AG09309 (cell line): ENCODE measurements around the gene ERO1B.
"Not testable (repeated sequence)": the region's sequence is repeated elsewhere in the genome, so short reads cannot be mapped to it uniquely, and the experiment has no call there.

ENCODE experiments used
- DNase-seq: peaks from one replicate; pipeline ENCODE4 v3.0.0-alpha.2; 2010; ENCODE audit warnings: low read depth
- H3K4me3 ChIP-seq: 2 replicates; pipeline ENCODE4 v1.5.1; 2011; ENCODE audit warnings: mild to moderate bottlenecking, low read depth, low read length, moderate library complexity; ENCODE audit not compliant: control insufficient read depth
- TF ChIP-seq, protein P1 (sequence below): IDR thresholded peaks from 2 replicates; pipeline ENCODE4 v1.5.1; 2011; ENCODE audit warnings: mild to moderate bottlenecking, low read depth, low read length, inconsistent platforms; ENCODE audit not compliant: insufficient read depth, control insufficient read depth; ENCODE audit errors: missing control alignments

Gene ERO1B

DNA sequence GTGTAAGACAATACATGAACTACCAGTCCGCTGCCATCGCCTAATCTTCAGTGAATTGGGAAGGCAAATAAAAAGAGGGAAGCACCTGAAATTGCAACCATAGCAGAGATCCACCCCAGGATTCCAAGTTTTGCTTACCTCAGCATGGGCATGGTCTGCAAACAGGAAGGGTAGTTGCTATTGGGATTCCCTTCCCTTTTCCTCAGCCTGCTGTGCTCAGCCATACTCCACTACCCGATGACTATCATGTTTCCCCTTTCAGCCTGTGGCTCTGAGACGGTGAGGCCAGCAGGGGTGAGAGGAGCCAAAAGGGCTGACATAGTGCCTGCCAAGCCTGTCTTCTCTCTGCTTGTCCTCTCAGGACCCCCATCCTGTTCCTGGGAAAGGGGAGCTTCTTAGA lies 75.2 kb downstream of the ERO1B start:
- TF ChIP-seq, protein P1, sequence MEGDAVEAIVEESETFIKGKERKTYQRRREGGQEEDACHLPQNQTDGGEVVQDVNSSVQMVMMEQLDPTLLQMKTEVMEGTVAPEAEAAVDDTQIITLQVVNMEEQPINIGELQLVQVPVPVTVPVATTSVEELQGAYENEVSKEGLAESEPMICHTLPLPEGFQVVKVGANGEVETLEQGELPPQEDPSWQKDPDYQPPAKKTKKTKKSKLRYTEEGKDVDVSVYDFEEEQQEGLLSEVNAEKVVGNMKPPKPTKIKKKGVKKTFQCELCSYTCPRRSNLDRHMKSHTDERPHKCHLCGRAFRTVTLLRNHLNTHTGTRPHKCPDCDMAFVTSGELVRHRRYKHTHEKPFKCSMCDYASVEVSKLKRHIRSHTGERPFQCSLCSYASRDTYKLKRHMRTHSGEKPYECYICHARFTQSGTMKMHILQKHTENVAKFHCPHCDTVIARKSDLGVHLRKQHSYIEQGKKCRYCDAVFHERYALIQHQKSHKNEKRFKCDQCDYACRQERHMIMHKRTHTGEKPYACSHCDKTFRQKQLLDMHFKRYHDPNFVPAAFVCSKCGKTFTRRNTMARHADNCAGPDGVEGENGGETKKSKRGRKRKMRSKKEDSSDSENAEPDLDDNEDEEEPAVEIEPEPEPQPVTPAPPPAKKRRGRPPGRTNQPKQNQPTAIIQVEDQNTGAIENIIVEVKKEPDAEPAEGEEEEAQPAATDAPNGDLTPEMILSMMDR: no peak
- no peak overlapping the region for H3K4me3 ChIP-seq
- no peak for DNase-seq

DNA sequence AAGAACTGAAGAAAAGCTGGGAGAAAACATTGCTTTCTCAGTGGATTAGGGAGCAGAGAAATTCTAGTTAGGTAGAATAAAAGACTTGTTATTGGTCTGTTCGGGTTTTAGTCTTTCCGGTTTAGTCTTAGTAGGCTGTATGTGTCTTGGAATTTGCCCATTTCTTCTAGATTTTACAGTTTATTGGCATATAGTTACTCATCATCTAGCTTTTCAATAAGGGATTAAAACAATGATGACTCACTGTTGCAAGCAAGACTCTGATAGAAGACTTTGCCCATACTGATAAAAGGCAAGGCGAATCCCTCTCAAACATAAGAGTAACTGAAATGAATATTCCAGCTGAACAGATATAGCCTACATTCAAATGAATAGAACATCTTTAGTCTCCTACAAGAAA lies 77.1 kb downstream of the ERO1B start:
- TF ChIP-seq, protein P1: no peak
- no peak overlapping the region for H3K4me3 ChIP-seq
- DNase-seq: no peak

DNA sequence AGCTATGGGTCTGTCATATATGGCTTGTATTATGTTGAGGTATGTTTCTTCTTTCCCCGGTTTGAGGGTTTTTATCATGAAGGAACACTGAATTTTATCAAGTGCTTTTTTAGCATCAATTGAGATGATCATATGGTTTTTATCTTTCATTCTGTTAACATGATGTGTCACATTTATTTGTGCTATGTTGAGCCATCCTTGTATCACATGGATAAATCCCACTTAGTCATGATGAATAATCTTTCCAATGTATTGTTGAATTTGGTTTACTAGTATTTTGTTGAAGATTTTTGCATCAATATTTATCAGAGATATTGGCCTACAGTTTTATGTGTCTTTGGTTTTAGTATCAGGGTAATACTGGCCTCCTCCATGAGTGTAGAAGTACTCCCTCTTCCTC lies 77.7 kb downstream of the ERO1B start:
- no peak overlapping the region for H3K4me3 ChIP-seq
- DNase-seq: no peak
- TF ChIP-seq, protein P1: no peak

DNA sequence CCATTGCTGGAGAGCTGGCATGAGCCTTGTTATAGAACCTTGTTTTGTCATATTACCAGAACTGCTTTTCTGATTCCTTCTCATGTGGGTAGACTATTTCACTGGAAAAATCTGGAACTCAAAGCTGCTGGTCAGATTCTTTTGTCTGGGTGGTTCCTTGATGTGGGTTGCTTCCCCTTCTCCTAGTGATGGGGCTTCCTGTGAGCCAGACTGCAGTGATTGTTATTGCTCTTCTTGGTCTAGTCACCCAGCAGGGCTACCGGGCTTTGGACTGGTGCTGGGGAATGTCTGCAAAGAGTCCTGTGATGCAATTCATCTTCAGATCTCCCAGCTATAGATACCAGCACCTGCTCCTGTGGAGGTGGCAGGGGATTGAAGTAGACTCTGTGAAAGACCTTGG lies 80.0 kb downstream of the ERO1B start:
- no peak overlapping the region for H3K4me3 ChIP-seq
- TF ChIP-seq, protein P1: no peak
- no peak for DNase-seq

- no peak overlapping the region for H3K4me3 ChIP-seq
- DNase-seq: no peak
- TF ChIP-seq, protein P1: no peak
Observed at GRCh38 chr1:236200925-236201324, 80.8 kb downstream of the ERO1B start.

DNA sequence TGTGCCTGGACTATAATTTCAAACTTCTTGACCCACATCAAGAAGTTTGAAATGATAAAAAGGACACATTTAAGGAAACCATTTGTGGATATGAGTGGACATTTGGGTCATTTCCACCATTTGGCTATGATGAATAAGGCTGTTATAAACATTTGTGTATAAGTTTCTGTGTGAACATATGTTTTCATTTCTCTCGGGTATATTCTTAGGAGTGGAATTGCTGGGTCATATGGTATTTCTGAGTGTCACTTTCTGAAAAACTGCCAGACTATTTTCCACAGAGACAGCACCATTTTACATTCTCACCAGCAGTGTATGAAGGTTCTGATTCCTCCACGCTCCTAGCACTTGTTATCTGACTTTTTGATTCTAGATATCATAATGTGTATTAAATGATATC lies 88.6 kb downstream of the ERO1B start:
- H3K4me3 ChIP-seq: no peak overlapping the region
- TF ChIP-seq, protein P1: no peak
- no peak for DNase-seq

DNA sequence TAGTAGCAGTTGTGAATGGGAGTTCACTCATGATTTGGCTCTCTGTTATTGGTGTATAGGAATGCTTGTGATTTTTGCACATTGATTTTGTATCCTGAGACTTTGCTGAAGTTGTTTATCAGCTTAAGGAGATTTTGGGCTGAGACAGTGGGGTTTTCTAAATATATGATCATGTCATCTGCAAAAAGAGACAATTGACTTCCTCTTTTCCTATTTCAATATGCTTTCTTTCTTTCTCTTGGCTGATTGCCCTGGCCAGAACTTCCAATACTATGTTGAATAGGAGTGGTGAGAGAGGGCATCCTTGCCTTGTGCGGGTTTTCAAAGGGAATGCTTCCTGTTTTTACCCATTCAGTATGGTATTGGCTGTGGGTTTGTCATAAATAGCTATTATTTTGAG lies 93.7 kb downstream of the ERO1B start:
- not testable (repeated sequence) for H3K4me3 ChIP-seq, DNase-seq

DNA sequence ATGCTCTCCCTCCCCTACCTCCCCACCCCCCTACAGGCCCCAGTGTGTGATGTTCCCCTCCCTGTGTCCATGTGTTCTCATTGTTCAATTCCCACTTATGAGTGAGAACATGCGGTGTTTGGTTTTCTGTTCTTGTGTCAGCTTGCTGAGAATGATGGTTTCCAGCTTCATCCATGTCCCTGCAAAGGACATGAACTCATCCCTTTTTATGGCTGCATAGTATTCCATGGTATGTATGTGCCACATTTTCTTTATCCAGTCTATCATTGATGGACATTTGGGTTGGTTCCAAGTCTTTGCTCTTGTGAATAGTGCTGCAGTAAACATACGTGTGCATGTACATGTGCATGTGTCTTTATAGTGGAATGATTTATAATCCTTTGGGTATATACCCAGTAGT lies 95.3 kb downstream of the ERO1B start:
- not testable (repeated sequence) for H3K4me3 ChIP-seq

More for the DNA sequence above, 95.3 kb downstream of the ERO1B start:
- not testable (repeated sequence) for DNase-seq
